HG02623 (cell line): Measurements from ENCODE around the gene ZC3H14.

Source experiments
- ATAC-seq: cut with Tn5 transposase; IDR thresholded peaks from one replicate; pipeline ENCODE4 v1.9.1; 2021; ENCODE audit warnings: moderate library complexity; ENCODE audit not compliant: unreplicated experiment

The ZC3H14 gene

DNA sequence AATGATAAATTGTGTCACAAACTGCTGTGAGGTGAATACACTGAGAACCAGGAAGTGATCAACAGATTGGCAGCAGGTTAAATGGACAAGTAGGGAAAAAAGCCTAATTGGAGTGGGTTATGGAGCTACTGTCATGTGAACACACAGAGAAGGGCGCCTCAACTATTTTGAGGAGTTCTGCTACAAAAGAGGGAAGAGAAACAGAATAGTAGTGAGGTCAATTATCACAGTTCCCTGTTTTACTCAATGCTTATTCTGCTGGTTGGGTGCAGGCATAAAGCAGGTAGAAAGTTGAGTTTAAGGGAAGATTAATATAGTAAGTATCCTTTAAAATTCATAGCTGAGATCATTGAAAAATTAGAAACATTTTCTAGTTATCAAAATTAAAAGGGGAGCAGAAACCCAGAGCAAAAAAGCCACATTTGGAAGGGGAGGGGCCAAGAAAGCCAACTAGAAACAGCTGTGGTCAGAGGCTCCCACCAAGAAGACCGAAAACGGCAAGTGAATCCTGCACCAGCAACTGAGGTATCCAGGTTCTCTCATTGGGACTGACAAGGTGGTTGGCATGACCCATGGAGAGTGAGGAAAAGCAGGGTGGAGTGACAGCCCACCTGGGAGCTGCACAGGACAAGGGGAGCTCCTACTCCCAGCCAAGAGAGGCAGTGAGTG is 105.7 kb downstream of the ZC3H14 start:
- ATAC-seq = peak; percentile 79

DNA sequence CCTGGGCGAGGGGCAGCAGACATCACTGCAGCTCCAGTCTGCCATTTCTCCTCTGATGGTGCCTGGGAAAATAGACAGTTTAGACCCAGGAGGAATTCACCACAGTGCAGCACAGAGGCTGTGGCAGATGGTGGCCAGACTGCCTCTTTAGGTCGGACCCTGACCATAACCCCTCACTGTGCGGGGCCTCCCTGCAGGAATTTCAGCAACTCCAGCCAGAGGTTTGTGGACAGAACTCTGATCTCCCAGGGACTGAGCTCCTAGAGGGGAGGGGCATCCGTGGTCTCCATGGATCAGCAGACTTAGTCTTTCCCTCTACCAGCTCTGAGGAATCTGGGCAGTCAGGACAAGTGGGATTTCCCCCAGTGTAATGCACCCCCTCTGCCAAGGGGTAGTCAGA is 106.5 kb downstream of the ZC3H14 start:
- ATAC-seq = no peak
